UCSD-AML1 (cell line): ENCODE measurements around the gene LIMCH1.

ENCODE experiments used
- DNase-seq: peaks from one replicate; lab custom pipeline; 2025; ENCODE audit not compliant: unreplicated experiment; lab: John Stamatoyannopoulos, UW

Gene LIMCH1

GRCh38 chr4:41528512-41529205, 9.3 kb upstream of the LIMCH1 start:
- DNase-seq: no peak

DNA sequence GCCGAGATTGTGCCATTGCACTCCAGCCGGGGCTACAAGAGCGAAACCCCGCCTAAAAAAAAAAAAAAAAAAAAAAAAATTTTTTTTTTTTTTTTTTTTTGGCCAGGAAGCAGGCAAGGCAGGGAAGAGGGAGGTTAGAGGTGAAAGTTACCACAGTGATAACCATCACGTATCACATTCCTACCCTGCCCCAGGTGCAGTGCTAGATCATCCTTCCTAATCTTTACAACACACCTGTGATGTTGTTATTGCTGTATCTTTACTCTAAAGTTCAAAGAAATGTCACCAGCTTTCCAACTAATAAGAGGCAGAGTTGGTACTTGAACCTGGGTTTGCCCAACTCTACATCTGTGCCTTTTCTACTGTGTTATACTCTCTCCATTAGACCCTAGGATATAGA, 7.2 kb upstream of the LIMCH1 start:
- no peak for DNase-seq

DNA sequence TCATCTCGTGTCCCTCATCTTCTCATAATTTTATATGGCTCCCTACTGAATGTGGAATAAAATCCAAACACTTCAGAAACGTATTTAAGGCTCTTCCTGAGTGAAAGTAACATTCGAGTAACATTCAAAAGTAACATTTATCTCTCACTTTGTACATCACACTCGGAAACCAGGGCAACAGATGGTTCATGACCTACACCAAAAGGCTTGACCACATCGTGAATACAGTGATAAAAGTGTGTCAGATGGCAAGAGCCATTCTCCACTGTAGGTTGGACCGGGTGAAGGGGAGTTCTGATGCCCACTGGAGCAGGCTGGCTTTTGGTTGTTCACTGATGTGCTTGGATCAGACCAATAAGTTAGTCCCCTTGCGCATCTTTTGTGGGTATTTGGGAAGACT, 5.6 kb upstream of the LIMCH1 start:
- no peak for DNase-seq

- DNase-seq: no peak
Measured at GRCh38 chr4:41532882-41533281, 5.1 kb upstream of the LIMCH1 start.

DNA sequence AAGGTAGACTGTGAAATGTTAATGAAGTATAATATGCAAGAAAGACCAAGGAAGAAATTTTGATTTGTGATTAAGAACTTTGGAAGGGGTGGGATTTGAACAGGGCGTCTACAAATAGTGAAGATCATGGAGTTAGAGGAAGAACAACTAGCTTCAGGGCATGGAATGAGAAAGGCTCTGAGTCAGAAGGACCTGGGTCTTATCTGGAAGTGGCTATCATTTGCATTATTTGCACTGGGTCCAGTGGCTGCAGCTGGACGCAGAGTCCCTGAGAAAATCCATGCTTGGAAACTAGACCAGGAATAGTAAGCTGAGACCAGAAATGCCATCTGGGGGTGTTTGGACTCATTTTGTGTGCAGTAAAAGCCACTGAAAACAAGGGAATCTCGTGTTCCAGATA, 4.3 kb upstream of the LIMCH1 start:
- no peak for DNase-seq

DNA sequence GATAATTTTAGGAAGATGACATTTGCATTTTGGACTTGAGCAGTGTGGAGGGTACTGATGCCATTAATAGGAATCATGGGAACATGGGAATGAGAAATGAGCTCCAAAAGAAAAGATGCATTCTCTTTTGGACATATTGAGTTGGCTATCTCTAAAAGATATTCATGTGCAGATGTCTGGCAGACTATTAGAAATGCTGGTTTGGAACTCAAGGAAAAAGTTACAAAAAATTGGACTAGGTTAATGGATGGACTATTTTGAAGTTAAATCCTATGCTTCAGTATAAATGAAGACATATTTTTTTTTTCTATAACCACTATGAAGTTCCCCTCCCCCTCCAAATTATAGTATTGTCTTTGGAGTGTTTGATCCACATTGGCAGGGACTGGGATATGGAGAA, 3.6 kb upstream of the LIMCH1 start:
- DNase-seq: no peak

DNA sequence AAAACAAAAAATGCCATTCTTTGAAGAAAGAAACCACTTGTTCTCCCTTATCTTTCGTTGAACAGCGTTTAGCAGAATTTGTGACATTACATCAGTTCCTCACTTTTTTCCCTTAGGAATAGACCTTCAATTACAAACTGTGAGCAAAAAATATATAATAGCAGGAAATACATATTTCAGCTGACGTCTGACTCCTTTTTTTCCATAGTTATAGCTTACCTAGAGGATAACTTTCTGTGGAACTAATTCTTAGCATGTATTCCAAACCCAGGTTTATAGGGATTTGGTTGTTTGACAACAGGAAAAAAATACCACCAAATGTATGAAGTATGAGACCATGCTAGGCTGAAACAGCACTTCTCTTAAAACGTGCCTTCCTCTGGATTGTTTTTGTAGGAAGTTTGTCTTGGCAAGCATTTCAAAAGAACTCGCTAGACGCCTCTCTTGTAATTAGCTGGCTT, 2.0 kb upstream of the LIMCH1 start:
- no peak for DNase-seq

GRCh38 chr4:41537292-41537890, 566 bp upstream of the LIMCH1 start:
- DNase-seq: no peak

- no peak for DNase-seq
Measured at GRCh38 chr4:41538887-41539498, 1.0 kb downstream of the LIMCH1 start.

DNA sequence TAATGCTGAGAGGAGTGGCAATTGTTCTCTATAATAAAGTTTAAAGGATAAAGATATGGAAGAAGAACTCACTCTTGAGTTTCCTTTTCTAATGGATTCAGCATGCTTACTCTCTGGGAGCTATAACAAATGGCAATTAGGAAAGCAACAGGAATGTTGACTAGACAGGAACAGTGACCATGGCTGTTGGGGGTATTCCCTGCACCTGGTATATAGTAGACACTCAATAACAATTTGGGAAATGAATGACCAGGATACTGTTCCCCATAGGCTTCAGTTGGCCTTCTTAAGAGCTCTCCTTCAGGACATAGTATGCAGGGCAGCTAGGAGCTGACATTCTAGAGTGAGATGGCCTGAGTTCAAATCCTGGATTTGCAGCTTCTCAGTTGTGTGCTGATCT, 1.8 kb downstream of the LIMCH1 start:
- no peak for DNase-seq

DNA sequence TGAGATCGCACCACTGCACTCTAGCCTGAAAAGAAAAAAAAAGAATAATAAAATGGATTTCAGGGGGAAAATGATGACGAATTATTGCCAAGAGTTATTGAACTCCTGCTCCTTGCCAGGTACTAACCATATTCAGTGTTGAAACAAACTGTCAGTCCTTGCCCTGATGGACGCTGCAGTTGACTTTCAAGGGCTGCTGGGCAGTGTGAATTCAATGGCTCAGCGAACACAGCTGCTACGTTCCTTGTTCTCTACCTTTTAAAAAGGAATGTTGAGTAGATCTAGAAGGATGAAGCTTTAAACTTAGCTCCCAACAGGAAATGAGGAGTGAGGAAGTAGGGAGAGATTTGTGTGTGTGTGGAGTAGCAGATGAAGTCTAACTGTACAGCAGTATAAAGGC, 2.7 kb downstream of the LIMCH1 start:
- no peak for DNase-seq

GRCh38 chr4:41541687-41542094, 3.7 kb downstream of the LIMCH1 start:
- DNase-seq: no peak

DNA sequence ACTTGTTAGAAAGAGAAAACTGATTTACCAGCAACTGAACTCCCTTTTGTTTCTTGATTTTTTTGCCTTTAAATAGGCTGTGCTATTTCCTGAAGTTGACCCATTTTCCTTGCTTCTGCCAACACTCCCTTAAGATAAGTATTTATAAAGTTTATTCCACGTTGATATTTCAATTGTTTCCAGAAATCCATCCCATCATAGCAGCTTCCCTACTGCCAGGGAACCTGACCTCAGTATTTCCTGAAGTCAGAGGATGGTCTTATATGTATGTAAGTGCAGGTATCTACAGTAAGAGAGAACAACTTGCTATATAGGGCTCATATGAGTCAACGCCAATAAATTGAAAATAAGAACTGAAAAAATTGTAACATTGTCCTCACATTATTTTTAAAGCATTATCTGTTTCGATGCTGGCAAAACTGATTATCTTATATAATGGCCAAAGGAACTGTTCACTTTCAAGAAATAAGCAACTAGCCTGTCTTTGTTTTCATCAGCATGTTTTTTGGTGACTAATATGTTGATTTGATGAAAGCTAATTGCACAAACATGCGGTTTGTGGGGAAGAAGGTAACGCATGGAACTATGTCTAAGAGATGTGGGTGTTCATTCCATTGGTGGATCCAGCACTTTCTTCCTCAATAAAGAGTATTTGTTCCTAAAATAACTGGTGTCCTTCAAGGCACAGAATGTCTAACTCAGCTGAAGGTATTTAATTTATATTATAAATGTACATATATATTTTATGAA, 4.7 kb downstream of the LIMCH1 start:
- DNase-seq: no peak

GRCh38 chr4:41545238-41545637, 7.3 kb downstream of the LIMCH1 start:
- DNase-seq: no peak

GRCh38 chr4:41546638-41547037, 8.7 kb downstream of the LIMCH1 start:
- DNase-seq: no peak

DNA sequence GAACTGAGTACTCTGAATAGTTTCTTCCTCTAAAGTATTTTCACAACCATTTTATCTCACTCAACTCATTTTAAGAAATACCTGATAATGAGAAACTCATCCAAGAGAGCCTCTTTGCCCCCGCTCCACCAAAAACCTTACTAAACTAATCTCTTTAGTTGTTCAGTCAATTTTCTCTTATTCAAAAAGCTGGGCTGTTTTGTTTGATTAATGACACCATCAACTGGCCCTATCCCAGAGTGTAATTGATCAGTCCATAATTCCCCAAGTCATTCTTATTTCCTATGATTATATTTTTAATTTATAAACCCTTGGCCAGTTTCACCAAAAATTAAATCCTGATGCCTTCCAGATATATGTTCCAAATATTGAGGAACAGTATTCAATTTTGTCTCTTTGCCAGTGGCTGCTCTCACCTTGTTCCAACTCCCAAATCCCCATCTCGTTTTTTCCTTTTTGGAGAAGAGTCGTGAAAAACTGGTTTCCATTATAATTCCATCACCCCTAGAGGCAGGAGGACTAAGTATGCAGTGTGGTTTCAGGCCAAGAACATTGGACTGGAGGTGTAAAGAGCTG, 10.4 kb downstream of the LIMCH1 start:
- DNase-seq: no peak

- no peak for DNase-seq
Measured at GRCh38 chr4:41549478-41549877, 11.5 kb downstream of the LIMCH1 start.

- DNase-seq: no peak
Measured at GRCh38 chr4:41550308-41550707, 12.4 kb downstream of the LIMCH1 start.

- DNase-seq: no peak
Measured at GRCh38 chr4:41551536-41551935, 13.6 kb downstream of the LIMCH1 start.

DNA sequence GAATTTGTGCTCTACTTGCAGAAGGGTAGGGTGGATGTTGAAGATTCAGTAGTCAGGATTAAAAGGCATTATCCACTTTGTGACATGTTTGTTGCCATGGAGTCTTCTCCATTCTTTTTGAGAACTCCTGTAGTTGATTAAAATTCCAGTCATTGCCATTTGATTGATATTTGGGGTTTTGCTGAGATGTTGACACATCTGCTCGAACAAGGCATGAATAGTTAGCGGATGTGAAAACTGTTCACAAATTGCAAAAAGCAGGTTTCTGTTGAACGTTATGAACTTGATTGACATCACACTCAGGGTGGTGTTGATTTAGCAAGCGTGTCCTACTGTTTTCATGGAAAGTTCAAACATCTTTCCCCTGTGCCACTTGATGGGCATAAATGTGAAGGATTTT, 16.9 kb downstream of the LIMCH1 start:
- no peak for DNase-seq

DNA sequence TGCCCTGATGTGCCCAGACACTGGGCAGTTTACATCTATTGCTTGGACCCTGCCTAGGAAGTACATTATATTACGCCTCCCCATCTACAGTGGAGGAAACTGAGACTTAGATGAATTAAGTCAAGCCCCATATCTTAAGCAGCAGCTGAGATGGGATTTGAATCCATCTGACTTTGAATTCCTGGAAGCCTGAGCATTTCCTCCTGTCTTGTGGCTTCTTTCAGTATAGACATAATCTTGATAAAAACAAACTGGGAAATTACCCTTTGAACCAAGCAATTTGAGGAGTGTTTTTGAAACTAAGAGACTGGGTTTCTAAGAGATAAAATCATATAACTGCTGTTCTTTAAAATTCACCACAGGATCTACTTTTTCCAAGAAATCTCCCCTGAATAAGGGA, 18.6 kb downstream of the LIMCH1 start:
- DNase-seq: no peak
